Cardiac ventricle fibroblast (primary cell): ENCODE measurements around the gene PPP1R12B. TPM values are rescaled to one million over a fixed set of nuclear protein-coding genes. Genes with fewer than 3 reads are reported as not detected.

Experiments used
- total RNA-seq: library from RNA; depleted of rRNA; stranded (reverse); fragments of >200 nt; gene quantifications from 2 replicates; pipeline ENCODE4 v1.2.3, GENCODE V29; 2015

PPP1R12B gene
- total RNA-seq = 2.9 and 7.2 TPM in 2 replicates

GRCh38 chr1:202348509-202349205 is at the start of gene PPP1R12B:
TSS of gene PPP1R12B (plus strand) at chr1:202348699. CDS start at chr1:202348852, 153 bp downstream.

Other genes with a start within 250 kb of the PPP1R12B start
- not detected in 2 replicates for gene GPR37L1, start 225.8 kb upstream of the PPP1R12B start, total RNA-seq
- 12.6 and 15.4 TPM in 2 replicates for gene ARL8A, start 204.0 kb upstream of the PPP1R12B start, total RNA-seq
- gene PTPN7, start 188.1 kb upstream of the PPP1R12B start, total RNA-seq = not detected in 2 replicates
- not detected in 2 replicates for gene LGR6, start 154.9 kb upstream of the PPP1R12B start, total RNA-seq
- 5.4 and 5.5 TPM in 2 replicates for gene UBE2T, start 6.8 kb upstream of the PPP1R12B start, total RNA-seq